ENCODE measurements around the gene FRYL.

DNA sequence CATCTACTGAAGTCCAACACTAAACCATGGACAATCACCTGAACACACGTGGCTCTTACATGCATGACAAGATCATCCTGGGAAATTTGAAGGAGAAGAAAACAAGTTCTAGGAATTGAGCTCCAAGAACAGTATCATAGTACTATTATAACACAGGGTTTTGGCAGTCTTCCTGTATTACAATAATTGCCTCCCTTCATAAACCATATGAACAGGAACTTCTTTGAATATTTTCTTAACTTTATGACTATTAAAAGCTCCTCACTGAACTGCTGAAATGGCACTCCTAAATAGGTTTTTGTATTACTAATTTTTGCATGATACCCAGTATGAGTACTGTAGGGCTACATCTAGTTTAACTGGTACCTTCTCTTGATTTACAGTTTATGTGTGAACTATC is 160.0 kb downstream of the FRYL start:
- TF ChIP-seq, protein P1, sequence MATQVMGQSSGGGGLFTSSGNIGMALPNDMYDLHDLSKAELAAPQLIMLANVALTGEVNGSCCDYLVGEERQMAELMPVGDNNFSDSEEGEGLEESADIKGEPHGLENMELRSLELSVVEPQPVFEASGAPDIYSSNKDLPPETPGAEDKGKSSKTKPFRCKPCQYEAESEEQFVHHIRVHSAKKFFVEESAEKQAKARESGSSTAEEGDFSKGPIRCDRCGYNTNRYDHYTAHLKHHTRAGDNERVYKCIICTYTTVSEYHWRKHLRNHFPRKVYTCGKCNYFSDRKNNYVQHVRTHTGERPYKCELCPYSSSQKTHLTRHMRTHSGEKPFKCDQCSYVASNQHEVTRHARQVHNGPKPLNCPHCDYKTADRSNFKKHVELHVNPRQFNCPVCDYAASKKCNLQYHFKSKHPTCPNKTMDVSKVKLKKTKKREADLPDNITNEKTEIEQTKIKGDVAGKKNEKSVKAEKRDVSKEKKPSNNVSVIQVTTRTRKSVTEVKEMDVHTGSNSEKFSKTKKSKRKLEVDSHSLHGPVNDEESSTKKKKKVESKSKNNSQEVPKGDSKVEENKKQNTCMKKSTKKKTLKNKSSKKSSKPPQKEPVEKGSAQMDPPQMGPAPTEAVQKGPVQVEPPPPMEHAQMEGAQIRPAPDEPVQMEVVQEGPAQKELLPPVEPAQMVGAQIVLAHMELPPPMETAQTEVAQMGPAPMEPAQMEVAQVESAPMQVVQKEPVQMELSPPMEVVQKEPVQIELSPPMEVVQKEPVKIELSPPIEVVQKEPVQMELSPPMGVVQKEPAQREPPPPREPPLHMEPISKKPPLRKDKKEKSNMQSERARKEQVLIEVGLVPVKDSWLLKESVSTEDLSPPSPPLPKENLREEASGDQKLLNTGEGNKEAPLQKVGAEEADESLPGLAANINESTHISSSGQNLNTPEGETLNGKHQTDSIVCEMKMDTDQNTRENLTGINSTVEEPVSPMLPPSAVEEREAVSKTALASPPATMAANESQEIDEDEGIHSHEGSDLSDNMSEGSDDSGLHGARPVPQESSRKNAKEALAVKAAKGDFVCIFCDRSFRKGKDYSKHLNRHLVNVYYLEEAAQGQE (IDR thresholded peaks at IDR 0.05; ENCODE audit: insufficient read depth in 1 of 2, low read depth in 2 of 2, low read length in 2 of 2): no peak
- TF ChIP-seq TAF1 (IDR thresholded peaks at IDR 0.05; ENCODE audit: borderline replicate concordance, insufficient read depth, low read length): no peak
- no peak for TF ChIP-seq POLR2AphosphoS5 (IDR thresholded peaks at IDR 0.05; ENCODE audit: low read depth, low read length)
- TF ChIP-seq SIN3A (IDR thresholded peaks at IDR 0.05; ENCODE audit: borderline replicate concordance, insufficient read depth, low read length): no peak
- TF ChIP-seq FOXP2 (optimal IDR thresholded peaks at IDR 0.05; ENCODE audit: borderline replicate concordance, extremely low read depth, extremely low read length, insufficient read depth): no peak
